ENCODE data around the gene CHAT.
A peak's percentile ranks its signal among the peaks of the same experiment; 100 is the strongest.
"Not testable (repeated sequence)": the region's sequence is repeated elsewhere in the genome, so short reads cannot be mapped to it uniquely, and the experiment has no call there.

Gene CHAT

DNA sequence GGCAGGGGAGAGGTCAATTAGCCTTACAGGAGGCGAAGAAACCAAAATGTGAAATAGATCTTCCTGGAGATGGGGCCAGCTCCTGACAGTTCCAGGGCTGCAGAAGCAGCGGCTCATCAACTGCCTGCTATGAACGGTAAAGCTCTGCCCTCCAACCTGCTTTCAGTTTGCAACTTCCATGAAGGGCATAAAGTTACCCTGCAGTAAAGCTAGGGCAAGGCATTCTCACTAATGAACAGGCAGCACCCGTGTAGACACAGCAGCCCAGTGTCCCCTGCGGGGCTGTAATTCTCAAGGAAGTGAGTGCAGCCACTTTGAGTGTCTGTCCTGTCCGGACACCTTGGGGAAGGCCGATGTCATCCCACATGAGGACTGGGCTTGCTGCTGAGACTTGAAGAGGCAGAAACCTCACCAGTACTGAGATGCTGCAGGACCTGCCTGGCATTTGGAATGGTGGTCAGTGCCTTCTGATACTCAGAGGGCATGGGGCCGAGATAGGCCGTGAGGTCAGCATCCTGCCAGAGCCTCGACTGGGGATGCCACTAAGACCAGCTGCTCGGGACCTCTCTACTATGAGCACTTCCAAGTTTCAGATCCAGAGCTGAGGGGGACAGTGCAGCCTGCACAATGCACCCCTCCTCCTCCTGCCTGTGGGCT is 39.6 kb downstream of the CHAT start:
- peak; percentile 18 for DNase-seq (ENCODE audit: low spot score)

DNA sequence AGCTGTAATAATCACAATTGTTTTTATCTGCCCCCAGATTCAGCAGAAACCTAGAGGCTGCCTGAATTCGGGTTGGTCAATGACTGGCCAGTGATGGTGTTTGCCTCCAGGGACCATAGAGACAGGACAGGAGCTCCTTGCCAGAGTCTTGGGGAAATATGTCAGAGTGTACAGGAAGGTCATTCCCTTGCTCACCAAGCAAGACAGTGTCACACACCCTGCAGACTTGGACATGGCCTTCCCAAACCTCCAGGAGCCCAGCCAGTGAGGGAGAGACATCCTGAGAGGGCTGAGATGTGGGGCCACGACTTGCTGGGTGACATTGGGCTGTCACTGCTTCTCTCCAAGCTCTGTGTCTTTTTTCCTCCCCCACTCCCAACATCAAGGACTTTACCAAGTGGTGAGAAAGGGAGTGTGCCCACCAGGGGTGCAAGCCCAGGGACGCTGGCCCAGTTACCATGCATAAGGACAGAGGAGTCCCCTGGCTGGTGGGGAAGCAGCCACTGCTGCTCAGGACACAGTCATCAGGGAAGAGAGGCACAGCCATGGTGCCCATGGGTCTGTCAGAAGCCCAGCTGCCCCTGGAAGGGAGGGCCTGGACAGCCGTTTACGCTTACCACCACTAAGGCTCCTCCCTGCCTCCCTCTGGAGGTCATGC is 40.3 kb downstream of the CHAT start:
- DNase-seq (ENCODE audit: low spot score) = peak; percentile 37

DNA sequence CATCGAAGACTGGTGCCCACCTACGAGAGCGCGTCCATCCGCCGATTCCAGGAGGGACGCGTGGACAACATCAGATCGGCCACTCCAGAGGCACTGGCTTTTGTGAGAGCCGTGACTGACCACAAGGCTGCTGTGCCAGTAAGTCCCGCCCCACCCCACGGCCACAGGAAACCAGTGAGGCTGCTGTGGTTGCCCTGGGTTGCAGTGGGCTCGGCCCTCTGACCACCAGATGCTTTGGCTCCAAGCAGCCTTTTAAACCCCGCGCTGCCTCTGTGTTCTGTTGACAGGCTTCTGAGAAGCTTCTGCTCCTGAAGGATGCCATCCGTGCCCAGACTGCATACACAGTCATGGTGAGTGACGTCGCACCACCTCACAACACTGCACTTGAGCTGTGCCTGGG is 41.3 kb downstream of the CHAT start:
- peak; percentile 24 for DNase-seq (ENCODE audit: low spot score)

DNA sequence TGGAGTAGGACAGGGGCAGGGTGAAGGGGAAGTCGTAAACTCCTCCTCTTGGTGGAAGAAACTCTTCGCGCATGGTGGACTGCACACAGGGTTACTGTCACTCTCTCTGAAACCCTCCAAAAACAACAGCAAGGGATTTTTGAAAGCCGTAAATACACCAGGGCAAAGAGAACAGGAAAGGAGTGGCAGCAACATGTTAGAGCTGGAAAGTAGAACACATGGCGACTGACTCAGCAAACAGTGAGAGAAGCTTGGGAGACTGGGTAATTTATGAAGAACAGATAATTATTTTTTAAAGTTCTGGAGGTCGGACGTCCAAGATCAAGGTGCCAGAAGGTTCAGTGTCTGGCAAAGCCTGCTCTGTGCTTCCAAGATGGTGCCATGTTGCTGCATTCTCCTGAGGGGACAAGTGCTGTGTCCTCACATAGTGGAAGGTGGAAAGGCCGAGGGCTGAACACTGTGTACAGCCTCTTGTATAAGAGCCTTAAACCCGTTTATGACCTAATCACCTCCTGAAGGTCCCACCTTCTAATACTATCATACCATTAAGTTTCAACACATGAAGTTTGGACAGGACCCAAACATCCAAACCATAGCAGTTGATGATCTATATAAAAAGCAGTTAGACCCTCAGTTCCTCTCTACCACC is 43.1 kb downstream of the CHAT start:
- peak; percentile 12 for DNase-seq (ENCODE audit: low spot score)

DNA sequence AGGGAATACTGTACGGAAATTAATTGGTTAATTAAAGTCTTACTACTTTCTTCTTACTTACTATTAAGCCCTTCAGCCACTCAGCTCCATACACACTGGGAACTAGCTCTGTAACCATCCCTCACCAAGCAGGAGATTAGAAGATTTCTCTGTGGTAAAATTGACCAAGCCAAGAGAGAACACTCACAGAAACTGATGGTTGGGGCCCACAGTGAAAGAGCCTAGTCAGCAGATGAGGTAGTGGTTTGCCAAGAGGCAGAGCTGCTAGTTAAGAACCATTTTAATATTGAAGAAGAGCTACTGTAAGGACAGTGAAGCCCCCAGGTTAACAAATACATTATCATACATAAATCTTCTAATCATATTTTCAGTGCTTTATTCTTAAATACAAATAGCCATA is 43.8 kb downstream of the CHAT start:
- peak; percentile 5 for DNase-seq (ENCODE audit: low spot score)

GRCh38 chr10:49661140-49661856 is 47.5 kb downstream of the CHAT start:
- DNase-seq (ENCODE audit: low spot score) = peak; percentile 16

DNA sequence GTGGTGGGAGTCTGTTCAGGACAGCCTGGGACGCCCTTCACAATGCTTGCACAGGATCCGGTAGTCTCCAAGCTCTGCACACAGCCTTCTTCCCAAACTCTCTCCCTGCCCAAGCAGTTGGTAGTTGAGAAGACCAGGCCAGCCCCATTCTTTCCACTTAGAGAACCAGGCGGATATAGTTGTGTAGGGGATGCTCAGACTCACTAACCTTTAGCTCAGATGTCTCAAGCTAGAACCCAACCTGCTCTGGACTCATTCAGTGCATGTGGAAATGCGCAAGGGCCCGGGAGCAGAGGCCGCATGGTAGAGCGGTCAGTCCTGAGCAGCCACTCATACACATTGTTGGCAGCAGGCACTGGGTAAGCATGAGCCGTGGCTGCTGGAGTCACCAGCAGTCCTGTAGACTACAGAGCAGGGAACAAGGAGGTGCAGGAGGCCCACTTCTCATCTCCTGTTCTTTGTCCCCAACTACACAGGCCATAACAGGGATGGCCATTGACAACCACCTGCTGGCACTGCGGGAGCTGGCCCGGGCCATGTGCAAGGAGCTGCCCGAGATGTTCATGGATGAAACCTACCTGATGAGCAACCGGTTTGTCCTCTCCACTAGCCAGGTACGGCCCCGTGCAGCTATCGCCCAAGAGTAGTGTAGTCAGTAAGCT is 48.5 kb downstream of the CHAT start:
- DNase-seq (ENCODE audit: low spot score) = peak; percentile 19

DNA sequence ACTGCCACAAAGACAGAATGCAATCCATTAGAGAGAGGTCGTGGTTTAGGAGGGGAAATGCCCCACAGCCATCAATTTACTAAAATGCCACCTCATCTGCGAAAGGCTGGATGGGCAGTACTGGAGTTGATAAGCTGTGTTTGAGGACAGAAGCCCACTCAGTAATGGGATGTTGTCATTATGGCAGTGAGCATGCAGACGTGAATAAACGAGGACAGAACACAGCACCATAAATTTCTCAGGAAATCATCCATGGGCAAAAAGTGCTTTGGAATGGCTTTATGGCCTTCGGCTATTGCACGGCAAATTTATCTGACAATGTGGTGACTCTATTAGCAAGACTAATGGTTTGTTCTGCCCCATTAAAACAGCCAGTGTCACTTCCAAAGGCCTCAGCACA is 49.8 kb downstream of the CHAT start:
- DNase-seq (ENCODE audit: low spot score) = peak; percentile 6

GRCh38 chr10:49664006-49664841 is 50.4 kb downstream of the CHAT start:
- DNase-seq (ENCODE audit: low spot score) = peak; percentile 14

DNA sequence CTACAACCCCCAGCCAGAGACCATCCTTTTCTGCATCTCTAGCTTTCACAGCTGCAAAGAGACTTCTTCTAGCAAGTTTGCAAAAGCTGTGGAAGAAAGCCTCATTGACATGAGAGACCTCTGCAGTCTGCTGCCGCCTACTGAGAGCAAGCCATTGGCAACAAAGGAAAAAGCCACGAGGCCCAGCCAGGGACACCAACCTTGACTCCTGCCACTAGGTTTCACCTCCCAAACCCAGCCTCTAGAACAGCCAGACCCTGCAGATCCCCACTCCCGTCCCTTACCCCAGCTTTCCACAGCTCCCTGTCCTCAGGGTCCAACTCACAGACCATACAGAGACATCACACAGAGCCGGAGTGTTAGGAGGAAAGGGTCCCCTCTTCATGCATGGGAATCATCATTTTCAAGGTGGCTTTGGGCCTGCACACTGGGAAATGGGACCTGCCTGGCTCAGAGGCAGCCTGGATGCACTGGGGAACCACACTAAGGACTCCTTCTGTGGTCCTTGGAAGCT is 51.1 kb downstream of the CHAT start:
- DNase-seq (ENCODE audit: low spot score) = peak; percentile 24

GRCh38 chr10:49666054-49666615 is 52.3 kb downstream of the CHAT start:
- peak; percentile 9 for DNase-seq (ENCODE audit: low spot score)

DNA sequence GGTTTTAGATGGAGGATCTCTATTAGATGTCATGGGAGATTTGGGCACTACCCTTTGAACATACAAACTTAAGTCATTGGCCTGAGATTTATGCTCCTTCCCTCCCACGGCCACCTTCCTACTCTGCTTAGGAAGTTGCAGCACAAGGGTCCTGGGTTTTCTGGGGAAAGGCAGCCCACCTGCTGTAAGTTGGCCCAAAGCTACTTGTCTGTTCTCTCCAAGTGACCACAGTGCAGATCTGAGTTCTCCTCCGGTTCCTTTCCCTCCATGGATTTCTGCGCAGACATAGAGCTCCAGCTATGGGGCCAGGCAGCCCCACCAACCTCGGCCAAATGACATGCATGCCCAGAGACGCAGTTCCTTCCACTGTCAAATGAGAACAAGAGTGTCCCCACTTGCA is 52.8 kb downstream of the CHAT start:
- peak; percentile 3 for DNase-seq (ENCODE audit: low spot score)

- peak; percentile 9 for DNase-seq (ENCODE audit: low spot score)
Observed at GRCh38 chr10:49667991-49668390, 54.2 kb downstream of the CHAT start.

- peak; percentile 25 for DNase-seq (ENCODE audit: low spot score)
Observed at GRCh38 chr10:49668684-49669083, 54.8 kb downstream of the CHAT start.

- peak; percentile 33 for DNase-seq (ENCODE audit: low spot score)
Observed at GRCh38 chr10:49678827-49679479, 65.1 kb downstream of the CHAT start.

- DNase-seq (ENCODE audit: low spot score) = peak; percentile 91
Observed at GRCh38 chr10:49679480-49679893, 65.7 kb downstream of the CHAT start, which contains the start of gene C10orf53. C10orf53 (plus strand) TSS chr10:49679651; CDS start chr10:49679698, 47 bp downstream.

DNA sequence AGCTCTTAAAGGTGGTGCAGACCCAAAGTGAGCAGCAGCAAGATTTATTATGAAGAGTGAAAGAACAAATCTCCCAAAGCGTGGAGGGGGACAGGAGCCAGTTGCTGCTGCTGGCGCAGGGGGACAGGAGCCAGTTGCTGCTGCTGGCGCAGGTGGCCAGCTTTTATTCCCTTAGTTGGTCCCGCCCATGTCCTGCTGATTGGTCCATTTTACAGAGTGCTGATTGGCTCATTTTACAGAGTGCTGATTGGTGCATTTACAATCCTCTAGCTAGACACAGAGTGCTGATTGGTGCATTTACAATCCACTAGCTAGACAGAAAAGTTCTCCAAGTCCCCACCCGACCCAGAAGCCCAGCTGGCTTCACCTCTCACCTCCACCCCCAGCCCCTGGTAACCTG is 68.6 kb downstream of the CHAT start:
- not testable (repeated sequence) for DNase-seq (ENCODE audit: low spot score)

DNA sequence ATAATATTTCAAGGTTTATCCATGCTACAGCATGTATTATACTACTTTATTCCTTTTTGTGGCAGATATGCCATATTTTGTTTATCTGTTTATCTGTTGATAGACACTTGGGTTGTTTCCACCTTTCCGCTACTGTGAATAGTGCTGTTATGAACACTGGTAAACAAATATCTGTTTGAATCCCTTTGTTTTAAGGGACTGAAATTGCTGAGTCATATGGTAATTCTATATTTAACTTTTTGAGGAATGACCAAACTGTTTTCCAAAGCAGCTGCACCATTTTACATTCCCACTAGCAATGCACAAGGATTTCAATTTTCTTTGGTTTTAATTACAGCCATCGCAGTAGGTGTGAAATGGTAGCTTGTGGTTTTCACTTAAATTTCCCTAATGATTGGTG is 69.0 kb downstream of the CHAT start:
- no peak for DNase-seq (ENCODE audit: low spot score)

DNA sequence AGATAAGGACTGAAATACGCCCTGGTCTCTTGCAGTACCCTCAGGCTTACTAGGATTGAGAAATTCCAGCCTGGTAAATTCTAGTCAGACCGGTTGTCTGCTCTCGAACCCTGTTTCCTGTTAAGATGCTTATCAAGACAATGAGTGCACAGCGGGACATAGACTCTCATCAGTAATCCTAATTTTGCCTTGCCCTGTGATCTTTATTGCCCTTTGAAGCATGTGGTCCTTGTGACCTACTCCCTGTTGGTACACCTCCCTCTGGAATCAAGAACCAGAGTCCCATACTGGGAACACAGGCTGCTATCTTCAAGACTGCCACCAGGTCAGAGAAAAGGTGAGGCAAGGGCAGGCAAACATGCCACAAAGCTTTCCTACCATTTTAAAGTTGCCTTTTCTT is 72.8 kb downstream of the CHAT start:
- DNase-seq (ENCODE audit: low spot score) = no peak

DNA sequence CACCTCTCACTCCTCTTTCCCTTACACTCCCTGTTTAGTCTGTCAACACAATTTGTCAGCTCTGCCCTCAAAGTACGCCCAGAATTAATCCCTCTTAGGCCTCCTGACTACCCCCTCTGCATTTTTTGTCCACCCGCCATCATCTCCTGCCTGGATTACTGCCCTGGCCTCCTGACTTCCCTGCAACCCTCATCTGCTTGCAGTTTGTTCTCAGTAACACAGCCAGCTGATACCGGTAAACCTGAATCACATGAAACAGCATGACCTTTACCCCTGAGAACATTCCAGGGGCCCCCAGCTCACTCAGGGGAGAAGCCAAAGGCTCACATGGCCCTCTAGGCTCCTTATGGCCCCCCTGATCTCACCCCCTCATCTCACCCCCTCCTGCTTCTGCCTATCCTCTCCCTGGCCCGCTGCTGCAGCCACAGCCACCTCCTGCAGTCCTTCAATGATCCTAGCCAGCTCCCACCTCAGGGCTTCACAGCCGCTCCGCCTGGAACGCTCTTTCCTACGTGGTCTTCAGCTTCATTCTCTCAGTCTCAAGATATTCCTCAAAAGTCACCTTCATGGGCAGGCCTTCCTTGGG is 74.5 kb downstream of the CHAT start:
- DNase-seq (ENCODE audit: low spot score) = peak; percentile 14
